Measurements from ENCODE around the gene DUSP6.

DNA sequence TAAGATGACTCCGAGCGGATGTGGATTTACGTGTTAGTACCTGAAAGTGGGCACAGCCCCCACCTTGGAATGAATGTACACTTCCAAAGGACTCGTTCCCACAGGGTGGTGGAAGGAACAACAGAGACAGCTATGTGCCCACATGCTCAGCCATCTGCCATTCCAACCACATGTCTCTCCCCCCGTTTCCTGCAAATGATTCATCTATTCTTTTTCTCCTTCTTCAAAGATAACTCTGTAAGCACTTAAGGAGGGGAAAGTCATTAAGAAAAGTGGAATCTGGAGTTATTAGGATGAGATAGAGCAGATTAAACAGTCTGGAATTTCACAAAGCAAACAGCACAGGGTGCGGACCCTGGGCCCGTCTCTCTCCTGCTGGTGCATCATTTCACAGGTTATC, 18.5 kb upstream of the DUSP6 start:
- no peak for TF ChIP-seq EZH2 (IDR thresholded peaks at IDR 0.05)
- TF ChIP-seq POLR2AphosphoS5 (IDR thresholded peaks at IDR 0.05; ENCODE audit: borderline replicate concordance, low read depth, low read length), result no peak
- no peak for TF ChIP-seq FOXP2 (optimal IDR thresholded peaks at IDR 0.05; ENCODE audit: control extremely low read depth, extremely low read length, insufficient read depth)

All from SK-N-MC (cell line).